GM20000 (cell line): ENCODE results near the gene INSR.

Experiments used
- DNase-seq: peaks from one replicate; pipeline ENCODE4 v3.0.0; 2012; ENCODE audit warnings: low spot score
- TF ChIP-seq, protein P1 (sequence below): IDR thresholded peaks from 2 replicates; pipeline ENCODE4 v1.5.1; 2012; ENCODE audit warnings: mild to moderate bottlenecking, control low read depth; ENCODE audit errors: extremely low read depth, missing control alignments

INSR gene

DNA sequence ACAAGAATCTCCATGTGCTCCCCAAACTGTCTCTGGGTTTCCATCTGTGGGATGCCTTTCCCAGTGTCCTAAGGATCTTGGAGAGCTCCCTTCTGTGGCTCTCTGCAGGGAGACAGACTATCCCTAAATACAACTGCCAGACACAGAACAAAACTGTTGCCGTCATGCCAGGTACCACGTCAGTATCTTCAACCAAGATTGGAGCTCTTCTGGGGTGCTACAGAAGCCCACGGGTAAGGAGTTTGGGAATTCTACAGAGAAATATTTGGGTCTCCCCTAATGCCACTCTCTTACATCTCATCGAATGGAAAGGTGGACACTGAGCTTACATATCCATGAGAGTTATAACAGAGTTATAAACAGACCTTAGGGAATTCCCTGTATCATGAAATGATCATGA lies 230.9 kb downstream of the INSR start:
- DNase-seq, result no peak
- TF ChIP-seq, protein P1, sequence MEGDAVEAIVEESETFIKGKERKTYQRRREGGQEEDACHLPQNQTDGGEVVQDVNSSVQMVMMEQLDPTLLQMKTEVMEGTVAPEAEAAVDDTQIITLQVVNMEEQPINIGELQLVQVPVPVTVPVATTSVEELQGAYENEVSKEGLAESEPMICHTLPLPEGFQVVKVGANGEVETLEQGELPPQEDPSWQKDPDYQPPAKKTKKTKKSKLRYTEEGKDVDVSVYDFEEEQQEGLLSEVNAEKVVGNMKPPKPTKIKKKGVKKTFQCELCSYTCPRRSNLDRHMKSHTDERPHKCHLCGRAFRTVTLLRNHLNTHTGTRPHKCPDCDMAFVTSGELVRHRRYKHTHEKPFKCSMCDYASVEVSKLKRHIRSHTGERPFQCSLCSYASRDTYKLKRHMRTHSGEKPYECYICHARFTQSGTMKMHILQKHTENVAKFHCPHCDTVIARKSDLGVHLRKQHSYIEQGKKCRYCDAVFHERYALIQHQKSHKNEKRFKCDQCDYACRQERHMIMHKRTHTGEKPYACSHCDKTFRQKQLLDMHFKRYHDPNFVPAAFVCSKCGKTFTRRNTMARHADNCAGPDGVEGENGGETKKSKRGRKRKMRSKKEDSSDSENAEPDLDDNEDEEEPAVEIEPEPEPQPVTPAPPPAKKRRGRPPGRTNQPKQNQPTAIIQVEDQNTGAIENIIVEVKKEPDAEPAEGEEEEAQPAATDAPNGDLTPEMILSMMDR, result no peak
